Naive thymus-derived CD4-positive, alpha-beta T cell (primary cell): ENCODE results near the gene CDYL2. TPM values are rescaled to one million over a fixed set of nuclear protein-coding genes. Genes with fewer than 3 reads are reported as not detected.

ENCODE experiments used
- ATAC-seq: fragments of 150-1000 bp; cut with Tn5 transposase; 2 replicates; pipeline ENCODE4 v1.10.0; 2021; ENCODE audit warnings: mild to moderate bottlenecking, moderate library complexity
- CTCF ChIA-PET: fragments of 350-600 bp; sonication (Branson Sonifier 250); formaldehyde crosslinking; loops from one replicate; lab custom pipeline; 2021; ENCODE audit warnings: antibody characterized with exemption; lab: Charles Lee
- POLR2A ChIA-PET: fragments of 350-600 bp; sonication (Branson Sonifier 250); formaldehyde crosslinking; loops from one replicate; lab custom pipeline; 2021; ENCODE audit warnings: antibody characterized with exemption, inconsistent platforms; lab: Charles Lee
- DNase-seq, 9 donors: peaks; one replicate each; pipeline versions ENCODE4 v3.0.0 to v3.0.0-alpha.2; 2020 to 2022; ENCODE audit warnings: mixed read lengths in 1 of 9
- H3K27ac ChIP-seq: one replicate; pipeline ENCODE4 v1.7.0; 2013; ENCODE audit warnings: mild to moderate bottlenecking, low read depth, low read length, moderate library complexity
- H3K27me3 ChIP-seq, 2 donors: one replicate each; pipeline ENCODE4 v1.7.0; 2013; ENCODE audit warnings: low read length in 2 of 2, mild to moderate bottlenecking in 2 of 2, moderate library complexity in 2 of 2; ENCODE audit not compliant: control insufficient read depth in 2 of 2, insufficient read depth in 2 of 2
- H3K36me3 ChIP-seq, 3 experiments: 1 replicate in 2 of 3; 2 replicates in 1 of 3; pipeline ENCODE4 v1.7.0; 2013; ENCODE audit warnings: low read length in 3 of 3, mild to moderate bottlenecking in 3 of 3, moderate library complexity in 1 of 3; ENCODE audit not compliant: insufficient read depth in 3 of 3, control insufficient read depth in 2 of 3
- H3K4me1 ChIP-seq, 2 donors: one replicate each; pipeline ENCODE4 v1.7.0; 2013; ENCODE audit warnings: low read length in 2 of 2, mild to moderate bottlenecking in 2 of 2, moderate library complexity in 1 of 2; ENCODE audit not compliant: control insufficient read depth in 2 of 2, insufficient read depth in 2 of 2
- H3K4me3 ChIP-seq: 2 replicates; pipeline ENCODE4 v1.7.0; 2013; ENCODE audit warnings: mild to moderate bottlenecking, low read length
- H3K9me3 ChIP-seq, 3 experiments: 1 replicate in 2 of 3; 2 replicates in 1 of 3; pipeline ENCODE4 v1.7.0; 2013; ENCODE audit warnings: low read length in 3 of 3; ENCODE audit not compliant: control insufficient read depth in 2 of 3
- H3K27ac Mint-ChIP-seq, 9 donors: one replicate each; pipeline ENCODE4 v1.8.0; 2020 to 2022; ENCODE audit warnings: mixed read lengths in 9 of 9, mild to moderate bottlenecking in 8 of 9, moderate library complexity in 5 of 9, inconsistent platforms in 2 of 9
- H3K27me3 Mint-ChIP-seq, 5 donors: one replicate each; pipeline ENCODE4 v1.8.0; 2021 to 2022; ENCODE audit warnings: mixed read lengths in 5 of 5, mild to moderate bottlenecking in 1 of 5
- H3K36me3 Mint-ChIP-seq, 5 donors: one replicate each; pipeline ENCODE4 v1.8.0; 2020 to 2022; ENCODE audit warnings: mixed read lengths in 5 of 5, mild to moderate bottlenecking in 3 of 5, inconsistent platforms in 1 of 5
- H3K4me1 Mint-ChIP-seq, 7 donors: one replicate each; pipeline ENCODE4 v1.8.0; 2020 to 2022; ENCODE audit warnings: mixed read lengths in 7 of 7, mild to moderate bottlenecking in 3 of 7, inconsistent platforms in 1 of 7
- H3K4me3 Mint-ChIP-seq, 10 donors: one replicate each; pipeline ENCODE4 v1.8.0; 2020 to 2022; ENCODE audit warnings: mild to moderate bottlenecking in 10 of 10, mixed read lengths in 10 of 10, moderate library complexity in 6 of 10, inconsistent platforms in 2 of 10
- H3K9me3 Mint-ChIP-seq, 11 donors: one replicate each; pipeline ENCODE4 v1.8.0; 2020 to 2022; ENCODE audit warnings: mixed read lengths in 11 of 11, mild to moderate bottlenecking in 4 of 11, inconsistent platforms in 1 of 11, moderate library complexity in 1 of 11
- intact Hi-C, 2 donors: fragments of 100-400 bp; cut with micrococcal nuclease; formaldehyde crosslinking; loops; one replicate each; pipeline ENCODE4 v1.15.1; 2023
- polyA plus RNA-seq, 2 donors: library from polyadenylated mRNA; unstranded; fragments of 300-500 nt; fragmentation: Illumina TruSeq; gene quantifications; one replicate each; pipeline ENCODE4 v1.2.3, GENCODE V29; 2021
- total RNA-seq, 6 experiments: library from RNA in 5 of 6; stranded (reverse) in 5 of 6; gene quantifications; 1 replicate in 5 of 6; 2 replicates in 1 of 6; pipeline ENCODE4 v1.2.3 and lab custom pipeline; 2021 to 2026

Gene CDYL2
- total and polyA plus RNA-seq, 7 experiments from 2014 or later: 0.61 to 71.3 (median 21.0) TPM

- no peak overlapping the region for H3K27ac Mint-ChIP-seq
- no peak for ATAC-seq
These were observed 183.4 kb downstream of the CDYL2 start for GRCh38 chr16:80620736-80621605.

DNA sequence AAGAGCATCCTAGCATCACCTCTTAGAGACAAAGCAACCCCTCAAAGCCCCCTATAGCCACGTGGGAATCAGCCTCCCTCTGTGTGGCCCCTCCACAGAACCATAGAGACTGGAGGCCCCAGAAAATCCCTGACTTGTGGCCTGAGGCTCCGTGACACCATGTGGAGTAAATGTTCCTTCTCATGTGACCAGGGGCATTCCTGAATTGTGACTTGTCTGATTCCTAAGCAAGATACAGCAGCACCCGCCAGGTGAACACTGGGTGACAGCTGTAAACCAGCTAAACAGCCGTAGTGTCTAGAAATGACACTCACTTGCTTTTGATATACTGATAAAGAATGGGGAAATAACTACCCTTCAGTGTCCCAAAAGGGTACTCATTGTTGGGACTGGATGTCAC lies 184.6 kb downstream of the CDYL2 start:
- intact Hi-C loops: no loop called here
- Histone ChIP-seq H3K27ac (no peak overlapping the region), H3K27me3 (no peaks in the 10 kb centered on the region), H3K4me3 (no peak overlapping the region), H3K9me3 (no peaks in the 10 kb centered on the region), H3K36me3 (no peaks in the 10 kb centered on the region), H3K4me1 (no peaks in the 10 kb centered on the region)
- ChIA-PET CTCF (no interaction called here), POLR2A (no interaction called here)
- no peak for DNase-seq
- ATAC-seq: no peak
- Mint-ChIP-seq H3K27me3 (no peaks in the 10 kb centered on the region), H3K36me3 (peaks cover 5 to 46% (median 24%) of the 10 kb centered on the region in 5 donors), H3K4me3 (no peak overlapping the region), H3K27ac (no peak overlapping the region), H3K4me1 (peaks cover 0 to 6% (median 0%) of the 10 kb centered on the region in 7 donors), H3K9me3 (peaks cover 0 to 7% (median 5%) of the 10 kb centered on the region in 11 donors)

More at GRCh38 chr16:80620736-80621605, 183.4 kb downstream of the CDYL2 start:
- POLR2A ChIA-PET: no interaction called here
- H3K4me1 ChIP-seq: no peaks in the 10 kb centered on the region
- H3K36me3 ChIP-seq: no peaks in the 10 kb centered on the region
- no peaks in the 10 kb centered on the region for H3K27me3 Mint-ChIP-seq
- H3K27me3 ChIP-seq: no peaks in the 10 kb centered on the region
- no peaks in the 10 kb centered on the region for H3K9me3 ChIP-seq
- no peak overlapping the region for H3K4me3 ChIP-seq
- intact Hi-C loops: no loop called here
- H3K36me3 Mint-ChIP-seq: peaks cover 5 to 40% (median 24%) of the 10 kb centered on the region in 5 donors
- H3K4me3 Mint-ChIP-seq: no peak overlapping the region
- H3K4me1 Mint-ChIP-seq: peaks cover 0 to 6% (median 0%) of the 10 kb centered on the region in 7 donors
- peaks cover 0 to 8% (median 6%) of the 10 kb centered on the region in 11 donors for H3K9me3 Mint-ChIP-seq
- DNase-seq: no peak
- H3K27ac ChIP-seq: no peak overlapping the region
- CTCF ChIA-PET: no interaction called here

DNA sequence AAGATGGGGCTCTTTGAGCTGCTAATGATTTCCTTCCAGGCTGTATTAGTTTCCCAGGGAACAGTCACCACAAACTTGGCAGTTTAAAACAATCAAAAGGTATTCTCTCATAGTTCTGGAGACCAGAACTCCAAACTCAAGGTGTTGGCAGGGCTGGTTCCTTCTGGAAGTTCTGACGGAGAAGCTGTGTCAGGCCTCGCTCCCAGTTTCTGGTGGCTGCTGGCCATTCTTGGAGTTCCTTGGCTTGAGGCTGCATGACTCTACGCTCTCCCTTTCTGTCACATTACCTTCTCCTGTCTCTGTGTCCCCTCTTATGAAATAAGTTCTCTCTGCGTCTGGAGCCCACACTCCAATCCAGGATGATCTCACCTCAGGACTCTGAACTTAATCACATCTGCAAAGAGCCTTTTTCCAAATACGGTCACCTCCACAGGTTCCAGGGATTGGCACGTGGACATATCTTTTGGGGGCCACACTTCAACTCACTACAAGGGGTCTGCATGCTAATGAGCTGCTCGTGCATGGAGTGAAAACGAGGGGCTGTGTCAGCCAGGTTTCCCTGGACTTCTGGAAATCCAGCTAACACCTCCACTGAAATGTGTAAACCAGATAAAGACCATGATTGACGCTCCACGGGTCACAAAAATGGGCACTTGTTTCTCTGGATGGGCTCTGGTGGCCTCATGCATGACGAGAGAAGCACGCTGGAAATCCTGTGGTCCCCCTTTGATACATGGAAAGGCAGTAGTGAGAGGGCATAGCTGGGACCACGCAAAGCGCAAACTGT lies 185.3 kb downstream of the CDYL2 start:
- Histone ChIP-seq H3K27ac (no peak overlapping the region), H3K4me1 (no peaks in the 10 kb centered on the region), H3K27me3 (no peaks in the 10 kb centered on the region), H3K4me3 (no peak overlapping the region), H3K36me3 (no peaks in the 10 kb centered on the region), H3K9me3 (no peaks in the 10 kb centered on the region)
- no peak overlapping the region for H3K4me3 Mint-ChIP-seq
- peaks cover 0 to 4% (median 0%) of the 10 kb centered on the region in 11 donors for H3K9me3 Mint-ChIP-seq
- H3K27ac Mint-ChIP-seq: no peak overlapping the region
- peaks cover 0 to 6% (median 0%) of the 10 kb centered on the region in 7 donors for H3K4me1 Mint-ChIP-seq
- CTCF ChIA-PET: no interaction called here
- ATAC-seq: no peak
- DNase-seq: no peak
- H3K36me3 Mint-ChIP-seq: peaks cover 0 to 45% (median 18%) of the 10 kb centered on the region in 5 donors
- POLR2A ChIA-PET: no interaction called here
- H3K27me3 Mint-ChIP-seq: no peaks in the 10 kb centered on the region
- intact Hi-C loops: no loop called here

- H3K9me3 Mint-ChIP-seq: peaks cover 0 to 4% (median 0%) of the 10 kb centered on the region in 11 donors
- H3K27ac ChIP-seq: no peak overlapping the region
- DNase-seq: no peak
These were observed 188.0 kb downstream of the CDYL2 start for GRCh38 chr16:80616362-80616761.

GRCh38 chr16:80615735-80616134 lies 188.7 kb downstream of the CDYL2 start:
- H3K4me1 ChIP-seq: no peaks in the 10 kb centered on the region
- Mint-ChIP-seq H3K9me3 (peaks cover 0 to 4% (median 0%) of the 10 kb centered on the region in 11 donors), H3K4me1 (peaks cover 0 to 7% (median 0%) of the 10 kb centered on the region in 7 donors), H3K36me3 (peaks cover 0 to 53% (median 27%) of the 10 kb centered on the region in 5 donors), H3K4me3 (no peak overlapping the region), H3K27me3 (no peaks in the 10 kb centered on the region), H3K27ac (no peak overlapping the region)
- H3K27ac ChIP-seq: no peak overlapping the region
- H3K27me3 ChIP-seq: no peaks in the 10 kb centered on the region
- H3K9me3 ChIP-seq: no peaks in the 10 kb centered on the region
- CTCF ChIA-PET: no interaction called here
- intact Hi-C loops: no loop called here
- POLR2A ChIA-PET: interaction anchor here (0.6 kb wide), 1 partner anchor 14 kb away, joined by 3 read pairs; no protein-coding TSS in a partner anchor
- H3K4me3 ChIP-seq: no peak overlapping the region
- ATAC-seq (no peak), DNase-seq (no peak)
- no peaks in the 10 kb centered on the region for H3K36me3 ChIP-seq

More at GRCh38 chr16:80616362-80616761, 188.0 kb downstream of the CDYL2 start:
- H3K9me3 ChIP-seq: no peaks in the 10 kb centered on the region
- CTCF ChIA-PET: no interaction called here
- peaks cover 0 to 4% (median 0%) of the 10 kb centered on the region in 7 donors for H3K4me1 Mint-ChIP-seq
- H3K4me3 ChIP-seq: no peak overlapping the region
- no peak for ATAC-seq
- no peaks in the 10 kb centered on the region for H3K4me1 ChIP-seq
- no peaks in the 10 kb centered on the region for H3K27me3 ChIP-seq
- peaks cover 0 to 53% (median 22%) of the 10 kb centered on the region in 5 donors for H3K36me3 Mint-ChIP-seq
- no peak overlapping the region for H3K4me3 Mint-ChIP-seq
- no peaks in the 10 kb centered on the region for H3K27me3 Mint-ChIP-seq
- H3K27ac Mint-ChIP-seq: no peak overlapping the region
- intact Hi-C loops: no loop called here
- POLR2A ChIA-PET: interaction anchor here (0.6 kb wide), 1 partner anchor 14 kb away, joined by 3 read pairs; no protein-coding TSS in a partner anchor
- no peaks in the 10 kb centered on the region for H3K36me3 ChIP-seq

GRCh38 chr16:80614908-80615671 lies 189.3 kb downstream of the CDYL2 start:
- Histone ChIP-seq H3K27ac (no peak overlapping the region), H3K4me1 (no peaks in the 10 kb centered on the region), H3K27me3 (no peaks in the 10 kb centered on the region), H3K4me3 (no peak overlapping the region), H3K36me3 (no peaks in the 10 kb centered on the region), H3K9me3 (no peaks in the 10 kb centered on the region)
- DNase-seq (no peak), ATAC-seq (no peak)
- POLR2A ChIA-PET: no interaction called here
- H3K4me1 Mint-ChIP-seq: peaks cover 0 to 10% (median 0%) of the 10 kb centered on the region in 7 donors
- intact Hi-C loops: no loop called here
- H3K27me3 Mint-ChIP-seq: no peaks in the 10 kb centered on the region
- no peak overlapping the region for H3K4me3 Mint-ChIP-seq
- H3K36me3 Mint-ChIP-seq: peaks cover 0 to 55% (median 30%) of the 10 kb centered on the region in 5 donors
- CTCF ChIA-PET: interaction anchor here (0.8 kb wide), 1 partner anchor 88 kb away, joined by 3 read pairs; no protein-coding TSS in a partner anchor
- no peak overlapping the region for H3K27ac Mint-ChIP-seq
- H3K9me3 Mint-ChIP-seq: peaks cover 0 to 4% (median 0%) of the 10 kb centered on the region in 11 donors
